ENCODE data around the gene RIOX2. TPM values are rescaled to one million over a fixed set of nuclear protein-coding genes. Genes with fewer than 3 reads are reported as not detected.

Gene RIOX2
- total RNA-seq, 1 donor: 27.1 TPM

GRCh38 chr3:97981886-97982285 is 9.7 kb upstream of the RIOX2 start:
- no peak overlapping the region for H3K4me2 ChIP-seq (ENCODE audit: insufficient read depth, low read length)
- H3K4me1 ChIP-seq (ENCODE audit: insufficient read depth, low read length): no peaks in the 10 kb centered on the region
- H3K36me3 ChIP-seq (ENCODE audit: insufficient read depth, low read length): no peaks in the 10 kb centered on the region
- no peak overlapping the region for H2AFZ ChIP-seq (ENCODE audit: low read length)
- TF ChIP-seq CTCF (IDR thresholded peaks at IDR 0.05; ENCODE audit: extremely low read depth, low read depth, low read length): no peak
- no peak for DNase-seq (ENCODE audit: insufficient read length, low spot score, missing footprints)
- no peaks in the 10 kb centered on the region for H3K79me2 ChIP-seq (ENCODE audit: insufficient read depth, low read length)
- no peaks in the 10 kb centered on the region for H3K9me3 ChIP-seq (ENCODE audit: low read depth, low read length)
- H3K4me3 ChIP-seq (ENCODE audit: insufficient read depth, low read length): no peak overlapping the region
- no peaks in the 10 kb centered on the region for H4K20me1 ChIP-seq (ENCODE audit: insufficient read depth, low read length)
- H3K27ac ChIP-seq (ENCODE audit: low read depth, low read length): no peak overlapping the region
- H3K27me3 ChIP-seq (ENCODE audit: insufficient read depth, low read length): no peaks in the 10 kb centered on the region

GRCh38 chr3:97979610-97980009 is 7.4 kb upstream of the RIOX2 start:
- no peak for DNase-seq (ENCODE audit: insufficient read length, low spot score, missing footprints)
- H3K4me1 ChIP-seq (ENCODE audit: insufficient read depth, low read length): no peaks in the 10 kb centered on the region
- H3K27me3 ChIP-seq (ENCODE audit: insufficient read depth, low read length): no peaks in the 10 kb centered on the region
- no peak overlapping the region for H2AFZ ChIP-seq (ENCODE audit: low read length)
- H3K27ac ChIP-seq (ENCODE audit: low read depth, low read length): no peak overlapping the region
- H3K79me2 ChIP-seq (ENCODE audit: insufficient read depth, low read length): no peaks in the 10 kb centered on the region
- H3K4me3 ChIP-seq (ENCODE audit: insufficient read depth, low read length): no peak overlapping the region
- H3K4me2 ChIP-seq (ENCODE audit: insufficient read depth, low read length): no peak overlapping the region
- TF ChIP-seq CTCF (IDR thresholded peaks at IDR 0.05; ENCODE audit: extremely low read depth, low read depth, low read length): no peak
- H3K9me3 ChIP-seq (ENCODE audit: low read depth, low read length): no peaks in the 10 kb centered on the region
- no peaks in the 10 kb centered on the region for H4K20me1 ChIP-seq (ENCODE audit: insufficient read depth, low read length)
- no peaks in the 10 kb centered on the region for H3K36me3 ChIP-seq (ENCODE audit: insufficient read depth, low read length)

DNA sequence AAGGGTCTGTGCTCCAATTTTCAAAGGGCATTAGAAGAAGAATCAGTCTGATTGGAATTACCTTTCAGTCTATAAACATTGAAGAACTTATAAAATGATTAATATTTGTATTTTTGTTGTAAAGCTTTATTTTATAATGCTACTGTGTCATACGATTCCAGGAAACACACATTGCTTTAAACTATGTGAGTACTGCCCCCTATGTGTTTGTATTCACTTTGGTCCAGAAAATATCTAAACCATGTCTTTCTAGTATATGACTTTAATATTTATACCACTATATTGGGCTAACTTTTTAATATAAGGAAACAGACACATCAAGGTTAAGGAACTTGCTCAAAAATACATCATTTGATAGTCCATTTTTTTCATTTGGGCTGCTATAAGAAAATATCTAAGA is 3.2 kb upstream of the RIOX2 start:
- Histone ChIP-seq H3K36me3 (ENCODE audit: insufficient read depth, low read length) (no peaks in the 10 kb centered on the region), H3K27ac (ENCODE audit: low read depth, low read length) (no peak overlapping the region), H3K79me2 (ENCODE audit: insufficient read depth, low read length) (peaks cover 14% of the 10 kb centered on the region), H3K27me3 (ENCODE audit: insufficient read depth, low read length) (no peaks in the 10 kb centered on the region), H3K4me2 (ENCODE audit: insufficient read depth, low read length) (no peak overlapping the region), H3K4me1 (ENCODE audit: insufficient read depth, low read length) (peaks cover 9% of the 10 kb centered on the region), H3K9me3 (ENCODE audit: low read depth, low read length) (no peaks in the 10 kb centered on the region), H4K20me1 (ENCODE audit: insufficient read depth, low read length) (no peaks in the 10 kb centered on the region), H2AFZ (ENCODE audit: low read length) (no peak overlapping the region), H3K4me3 (ENCODE audit: insufficient read depth, low read length) (no peak overlapping the region)
- TF ChIP-seq CTCF (IDR thresholded peaks at IDR 0.05; ENCODE audit: extremely low read depth, low read depth, low read length): peak; percentile 45
- DNase-seq (ENCODE audit: insufficient read length, low spot score, missing footprints): no peak

GRCh38 chr3:97974996-97975395 is 2.8 kb upstream of the RIOX2 start:
- no peaks in the 10 kb centered on the region for H3K27me3 ChIP-seq (ENCODE audit: insufficient read depth, low read length)
- H3K4me3 ChIP-seq (ENCODE audit: insufficient read depth, low read length): no peak overlapping the region
- peaks cover 9% of the 10 kb centered on the region for H3K4me1 ChIP-seq (ENCODE audit: insufficient read depth, low read length)
- no peak overlapping the region for H3K4me2 ChIP-seq (ENCODE audit: insufficient read depth, low read length)
- no peak for TF ChIP-seq CTCF (IDR thresholded peaks at IDR 0.05; ENCODE audit: extremely low read depth, low read depth, low read length)
- no peaks in the 10 kb centered on the region for H4K20me1 ChIP-seq (ENCODE audit: insufficient read depth, low read length)
- no peak for DNase-seq (ENCODE audit: insufficient read length, low spot score, missing footprints)
- no peak overlapping the region for H3K27ac ChIP-seq (ENCODE audit: low read depth, low read length)
- peaks cover 18% of the 10 kb centered on the region for H3K79me2 ChIP-seq (ENCODE audit: insufficient read depth, low read length)
- H2AFZ ChIP-seq (ENCODE audit: low read length): no peak overlapping the region
- no peaks in the 10 kb centered on the region for H3K36me3 ChIP-seq (ENCODE audit: insufficient read depth, low read length)
- no peaks in the 10 kb centered on the region for H3K9me3 ChIP-seq (ENCODE audit: low read depth, low read length)
